HCT116 (cell line): ENCODE data around the gene RUNX1.

Source experiments
- CTCF ChIP-seq, 3 experiments: fragments of 200-600 bp in 1 of 3; sonication (generic) in 1 of 3; IDR thresholded peaks in 2 of 3; conservative IDR thresholded peaks in 1 of 3; 2 replicates each; pipeline ENCODE4 v1.5.1; 2012 to 2017; ENCODE audit warnings: low read depth in 2 of 3, low read length in 2 of 3, antibody characterized with exemption in 1 of 3, borderline replicate concordance in 1 of 3, control low read depth in 1 of 3, mild to moderate bottlenecking in 1 of 3, mixed read lengths in 1 of 3, mixed run types in 1 of 3, moderate library complexity in 1 of 3; ENCODE audit not compliant: insufficient read depth in 1 of 3
- SP1 ChIP-seq: IDR thresholded peaks from 2 replicates; pipeline ENCODE4 v1.6.1; 2012; ENCODE audit warnings: low read depth
- ZBTB33 ChIP-seq: IDR thresholded peaks from 2 replicates; pipeline ENCODE4 v1.6.1; 2011; ENCODE audit warnings: mild to moderate bottlenecking, low read length, moderate library complexity; ENCODE audit not compliant: insufficient replicate concordance; ENCODE audit errors: extremely low read depth

GRCh38 chr21:34891613-34891943 is 157.5 kb downstream of the RUNX1 start:
- no peak for TF ChIP-seq CTCF (IDR thresholded peaks at IDR 0.05 in 2 of 3, conservative IDR thresholded peaks at IDR 0.05 in 1 of 3; ENCODE audit: borderline replicate concordance in 1 of 3, insufficient read depth in 1 of 3, low read depth in 2 of 3, low read length in 2 of 3)
- TF ChIP-seq ZBTB33 = no peak
- no peak for TF ChIP-seq SP1
